HCT116 (cell line): ENCODE results near the gene HIVEP1. TPM values are rescaled to one million over a fixed set of nuclear protein-coding genes. Genes with fewer than 3 reads are reported as not detected.

Experiments
- ATAC-seq: fragments of 200-7000 bp; cut with Tn5 transposase; 2 replicates; pipeline ENCODE4 v1.9.1; 2020; ENCODE audit warnings: mild to moderate bottlenecking, moderate library complexity
- BruUV-seq: library from RNA; stranded (reverse); fragments of 400-500 nt; replicated peaks from 2 replicates; lab custom pipeline; 2021; lab: Mats Ljungman, UMichigan
- CTCF ChIA-PET: fragments of 300-600 bp; sonication (Branson Sonifier 250); formaldehyde crosslinking; loops from one replicate; lab custom pipeline; 2021; ENCODE audit warnings: antibody characterized with exemption; lab: Charles Lee
- POLR2A ChIA-PET: fragments of 300-600, 350-600 bp; sonication (Branson Sonifier 250); formaldehyde crosslinking; loops from one replicate; lab custom pipeline; 2021; ENCODE audit warnings: antibody characterized with exemption; lab: Charles Lee
- RAD21 ChIA-PET, 2 experiments: fragments of 300-600 bp; sonication (Branson Sonifier 250); formaldehyde crosslinking; loops; one replicate each; lab custom pipeline; 2023; ENCODE audit warnings: low total read pairs in 2 of 2; ENCODE audit not compliant: uncharacterized antibody in 2 of 2, unreplicated experiment in 2 of 2, low non-redundant PET in 1 of 2; lab: Charles Lee
- DNase-seq: peaks from one replicate; pipeline ENCODE4 v3.0.0-alpha.2; 2010; ENCODE audit warnings: low read depth, low spot score
- H2AFZ ChIP-seq: fragments of 200-600 bp; shearing (Covaris generic), sonication (generic); 2 replicates; pipeline ENCODE4 v1.6.1; 2017; ENCODE audit warnings: low read depth, mixed run types, mixed read lengths, antibody characterized with exemption, low read length; ENCODE audit not compliant: poor library complexity, severe bottlenecking
- H3K27ac ChIP-seq: 2 replicates; pipeline ENCODE4 v1.5.1; 2012; ENCODE audit warnings: low read depth, low read length
- H3K27me3 ChIP-seq: fragments of 200-600 bp; sonication (generic); 2 replicates; pipeline ENCODE4 v1.6.1; 2016; ENCODE audit warnings: mixed run types, low read length, mixed read lengths; ENCODE audit not compliant: insufficient read depth
- H3K36me3 ChIP-seq, 2 experiments: fragments of 200-500 bp in 1 of 2; fragments of 200-600 bp in 1 of 2; sonication (Bioruptor generic) in 1 of 2; sonication (generic) in 1 of 2; 2 replicates each; pipeline versions ENCODE4 v1.5.1 to v1.6.1; 2014 to 2016; ENCODE audit warnings: low read length in 2 of 2, inconsistent platforms in 1 of 2, mixed read lengths in 1 of 2, mixed run types in 1 of 2; ENCODE audit not compliant: insufficient read depth in 2 of 2, control insufficient read depth in 1 of 2
- H3K4me1 ChIP-seq, 2 experiments: fragments of 200-600 bp in 1 of 2; sonication (generic) in 1 of 2; 2 replicates each; pipeline versions ENCODE4 v1.5.1 to v1.6.1; 2012 to 2017; ENCODE audit warnings: low read length in 2 of 2, inconsistent platforms in 1 of 2, mild to moderate bottlenecking in 1 of 2, mixed read lengths in 1 of 2, mixed run types in 1 of 2, moderate library complexity in 1 of 2; ENCODE audit not compliant: insufficient read depth in 2 of 2, control insufficient read depth in 1 of 2
- H3K4me2 ChIP-seq: fragments of 200-600 bp; sonication (generic); 2 replicates; pipeline ENCODE4 v1.6.1; 2017; ENCODE audit warnings: mixed run types, low read length, mixed read lengths
- H3K4me3 ChIP-seq, 2 experiments: fragments of 200-600 bp in 1 of 2; sonication (generic) in 1 of 2; replicated peaks in 1 of 2; 2 replicates each; pipeline ENCODE4 v1.5.1; 2011 to 2016; ENCODE audit warnings: low read length in 2 of 2, control low read depth in 1 of 2, low read depth in 1 of 2, mild to moderate bottlenecking in 1 of 2, mixed read lengths in 1 of 2, mixed run types in 1 of 2
- H3K79me2 ChIP-seq: fragments of 200-600 bp; sonication (generic); 2 replicates; pipeline ENCODE4 v1.6.1; 2017; ENCODE audit warnings: mild to moderate bottlenecking, mixed run types, low read length, moderate library complexity, mixed read lengths; ENCODE audit not compliant: insufficient read depth
- H3K9ac ChIP-seq: fragments of 200-600 bp; sonication (generic); 2 replicates; pipeline ENCODE4 v1.6.1; 2016; ENCODE audit warnings: low read length, mixed read lengths
- H3K9me2 ChIP-seq: fragments of 200-600 bp; sonication (generic), shearing (Covaris generic); 2 replicates; pipeline ENCODE4 v1.6.1; 2017; ENCODE audit warnings: mixed run types, mild to moderate bottlenecking, moderate library complexity; ENCODE audit not compliant: insufficient read depth
- H3K9me3 ChIP-seq, 2 experiments: fragments of 200-500 bp in 1 of 2; fragments of 200-600 bp in 1 of 2; sonication (Bioruptor generic) in 1 of 2; sonication (generic) in 1 of 2; 2 replicates each; pipeline ENCODE4 v1.6.1; 2014 to 2017; ENCODE audit warnings: low read length in 2 of 2, mixed read lengths in 2 of 2, inconsistent platforms in 1 of 2, low read depth in 1 of 2, mild to moderate bottlenecking in 1 of 2, mixed run types in 1 of 2, moderate library complexity in 1 of 2; ENCODE audit not compliant: control insufficient read depth in 1 of 2, insufficient read depth in 1 of 2
- H4K20me1 ChIP-seq: fragments of 200-600 bp; sonication (generic), shearing (Covaris generic); 2 replicates; pipeline ENCODE4 v1.6.1; 2017; ENCODE audit warnings: mixed run types, mild to moderate bottlenecking, moderate library complexity; ENCODE audit not compliant: insufficient read depth
- CTCF ChIP-seq, 3 experiments: fragments of 200-600 bp in 1 of 3; sonication (generic) in 1 of 3; IDR thresholded peaks in 2 of 3; conservative IDR thresholded peaks in 1 of 3; 2 replicates each; pipeline ENCODE4 v1.5.1; 2012 to 2017; ENCODE audit warnings: low read depth in 2 of 3, low read length in 2 of 3, antibody characterized with exemption in 1 of 3, borderline replicate concordance in 1 of 3, control low read depth in 1 of 3, mild to moderate bottlenecking in 1 of 3, mixed read lengths in 1 of 3, mixed run types in 1 of 3, moderate library complexity in 1 of 3; ENCODE audit not compliant: insufficient read depth in 1 of 3
- ELF1 ChIP-seq: IDR thresholded peaks from 2 replicates; pipeline ENCODE4 v1.6.1; 2012; ENCODE audit warnings: low read depth, borderline replicate concordance
- EZH2 ChIP-seq: fragments of 200-600 bp; sonication (generic); IDR thresholded peaks from 2 replicates; pipeline ENCODE4 v1.6.1; 2017; ENCODE audit warnings: antibody characterized with exemption, mixed run types
- JUND ChIP-seq: IDR thresholded peaks from 2 replicates; pipeline ENCODE4 v1.6.1; 2012
- MAX ChIP-seq: IDR thresholded peaks from 2 replicates; pipeline ENCODE4 v1.6.1; 2012
- POLR2A ChIP-seq: IDR thresholded peaks from 2 replicates; pipeline ENCODE4 v1.7.0; 2011; ENCODE audit warnings: borderline replicate concordance; ENCODE audit not compliant: insufficient read depth, insufficient read length; ENCODE audit errors: extremely low read depth
- POLR2AphosphoS5 ChIP-seq: IDR thresholded peaks from 2 replicates; pipeline ENCODE4 v1.6.1; 2011; ENCODE audit warnings: mild to moderate bottlenecking, low read depth, low read length, moderate library complexity
- ZBTB33 ChIP-seq: IDR thresholded peaks from 2 replicates; pipeline ENCODE4 v1.6.1; 2011; ENCODE audit warnings: mild to moderate bottlenecking, low read length, moderate library complexity; ENCODE audit not compliant: insufficient replicate concordance; ENCODE audit errors: extremely low read depth
- intact Hi-C: fragments of 100-400 bp; cut with micrococcal nuclease; formaldehyde crosslinking; loops from 2 replicates; pipeline ENCODE4 v1.10.0; 2022
- total RNA-seq: library from RNA; stranded (reverse); gene quantifications from one replicate; pipeline ENCODE4 v1.2.1, GENCODE V29; 2021; ENCODE audit not compliant: unreplicated experiment

Gene HIVEP1
- total RNA-seq, 1 experiment from 2014 or later, result 11.2 TPM

GRCh38 chr6:12029979-12030737 lies 18.0 kb downstream of the HIVEP1 start:
- ATAC-seq (no peak), DNase-seq (no peak)
- Histone ChIP-seq H3K4me2 (no peak overlapping the region), H3K27ac (no peak overlapping the region), H3K9me2 (no peaks in the 10 kb centered on the region), H2AFZ (no peak overlapping the region), H3K9me3 (no peaks in the 10 kb centered on the region), H3K9ac (no peak overlapping the region), H3K27me3 (no peaks in the 10 kb centered on the region), H3K79me2 (peaks cover 3% of the 10 kb centered on the region; the same call in 1 of the 2 replicates), H3K4me1 (no peaks in the 10 kb centered on the region), H4K20me1 (no peaks in the 10 kb centered on the region), H3K36me3 (no peaks in the 10 kb centered on the region), H3K4me3 (no peak overlapping the region)
- ChIA-PET CTCF (no interaction called here), RAD21 (no interaction called here), POLR2A (no interaction called here)
- no TSS peak for BruUV-seq
- intact Hi-C loops, result no loop called here
- TF ChIP-seq MAX (no peak), POLR2AphosphoS5 (no peak), JUND (no peak), ZBTB33 (no peak), EZH2 (no peak), POLR2A (no peak), CTCF (IDR thresholded peaks at IDR 0.05 in 2 of 3, conservative IDR thresholded peaks at IDR 0.05 in 1 of 3; ENCODE audit: borderline replicate concordance in 1 of 3, insufficient read depth in 1 of 3, low read depth in 2 of 3, low read length in 2 of 3) (no peak), ELF1 (no peak)
